MM.1S (cell line): ENCODE measurements around the gene GRIK5.

Experiments used
- CTCF ChIP-seq: fragments of 300-600 bp; sonication (generic); IDR thresholded peaks from 2 replicates; pipeline ENCODE4 v1.5.1; 2016; ENCODE audit warnings: antibody characterized with exemption, low read length, mixed read lengths
- EZH2 ChIP-seq: fragments of 300-600 bp; sonication (generic); optimal IDR thresholded peaks from 2 replicates; pipeline ENCODE3; 2017; ENCODE audit warnings: low read depth, mild to moderate bottlenecking, antibody characterized with exemption, low read length, mixed read lengths

GRCh38 chr19:42021185-42021584 lies 48.8 kb downstream of the GRIK5 start:
- TF ChIP-seq CTCF = no peak
- no peak for TF ChIP-seq EZH2
